CD4-positive, alpha-beta T cell treated with Interleukin-4 for 1 hour (primary cell): Measurements from ENCODE around the gene SLC16A4.

Experiments used
- DNase-seq, 2 donors: peaks; one replicate each; pipeline ENCODE4 v3.0.0-alpha.2; 2020 to 2022

SLC16A4 gene

GRCh38 chr1:110356379-110356778, 34.4 kb downstream of the SLC16A4 start:
- DNase-seq, result no peak

GRCh38 chr1:110355321-110355720, 35.5 kb downstream of the SLC16A4 start:
- DNase-seq, result no peak

GRCh38 chr1:110350360-110350759, 40.5 kb downstream of the SLC16A4 start:
- no peak for DNase-seq

- DNase-seq, result no peak
Observed at GRCh38 chr1:110348771-110349170, 42.1 kb downstream of the SLC16A4 start.

GRCh38 chr1:110348050-110348449, 42.8 kb downstream of the SLC16A4 start:
- DNase-seq, result no peak

GRCh38 chr1:110347182-110347893, 43.5 kb downstream of the SLC16A4 start:
- DNase-seq, result no peak

- DNase-seq, result no peak
Observed at GRCh38 chr1:110346690-110347089, 44.1 kb downstream of the SLC16A4 start.

GRCh38 chr1:110345480-110345879, 45.3 kb downstream of the SLC16A4 start:
- no peak for DNase-seq

- DNase-seq, result no peak
Observed at GRCh38 chr1:110344152-110344551, 46.7 kb downstream of the SLC16A4 start.

- DNase-seq, result no peak
Observed at GRCh38 chr1:110343249-110343648, 47.6 kb downstream of the SLC16A4 start.

- DNase-seq, result no peak
Observed at GRCh38 chr1:110341872-110342331, 48.9 kb downstream of the SLC16A4 start.

- no peak for DNase-seq
Observed at GRCh38 chr1:110341146-110341871, 49.5 kb downstream of the SLC16A4 start.

- no peak for DNase-seq
Observed at GRCh38 chr1:110340207-110340468, 50.7 kb downstream of the SLC16A4 start.

- DNase-seq, result peak; percentile 45 to 62
Observed at GRCh38 chr1:110339407-110340206, 51.2 kb downstream of the SLC16A4 start.

- DNase-seq, result peak; percentile 100
Observed at GRCh38 chr1:110338886-110339406, 51.9 kb downstream of the SLC16A4 start, which contains the start of gene RBM15. TSS of gene RBM15 (plus strand) at chr1:110339377. CDS start at chr1:110339406, 29 bp downstream.

GRCh38 chr1:110338309-110338885, 52.4 kb downstream of the SLC16A4 start:
- peak; percentile 95 to 97 for DNase-seq

GRCh38 chr1:110337704-110338308, 53.0 kb downstream of the SLC16A4 start:
- DNase-seq, result peak in 1 of 2 donors; percentile 28

- DNase-seq, result no peak
Observed at GRCh38 chr1:110336300-110337039, 54.4 kb downstream of the SLC16A4 start.

- DNase-seq, result no peak
Observed at GRCh38 chr1:110335265-110335664, 55.6 kb downstream of the SLC16A4 start.

- DNase-seq, result no peak
Observed at GRCh38 chr1:110328700-110329099, 62.1 kb downstream of the SLC16A4 start.

GRCh38 chr1:110328274-110328673, 62.6 kb downstream of the SLC16A4 start:
- no peak for DNase-seq

GRCh38 chr1:110326826-110327225, 64.0 kb downstream of the SLC16A4 start:
- no peak for DNase-seq
